Endometrial microvascular endothelial cells (primary cell): ENCODE data around the gene PLA2G4D. TPM values are rescaled to one million over a fixed set of nuclear protein-coding genes. Genes with fewer than 3 reads are reported as not detected.

Source experiments
- in situ Hi-C: cut with HindIII; loops from 2 replicates; pipeline ENCODE4 v1.10.0; 2017; ENCODE audit warnings: low sequenced_read_pairs, low pct_unique_long_range_greater_than_20kb; ENCODE audit errors: inconsistent ontology term
- total RNA-seq: library from RNA; depleted of rRNA; stranded (reverse); fragments of >200 nt; gene quantifications from one replicate; pipeline ENCODE4 v1.2.3, GENCODE V29; 2015; ENCODE audit errors: inconsistent ontology term

PLA2G4D gene
- total RNA-seq, 1 donor from 2014 or later = not detected

GRCh38 chr15:42063122-42063848 is 31.1 kb downstream of the PLA2G4D start:
- in situ Hi-C loops = no loop called here

- in situ Hi-C loops = no loop called here
Measured at GRCh38 chr15:42062284-42062806, 32.0 kb downstream of the PLA2G4D start.

GRCh38 chr15:42060797-42061196 is 33.6 kb downstream of the PLA2G4D start:
- in situ Hi-C loops = no loop called here

GRCh38 chr15:42060477-42060763 is 33.9 kb downstream of the PLA2G4D start:
- in situ Hi-C loops = no loop called here

GRCh38 chr15:42059661-42060476 is 34.5 kb downstream of the PLA2G4D start:
- in situ Hi-C loops = no loop called here

- in situ Hi-C loops = no loop called here
Measured at GRCh38 chr15:42058791-42059190, 35.6 kb downstream of the PLA2G4D start.

GRCh38 chr15:42057799-42058646 is 36.3 kb downstream of the PLA2G4D start:
- in situ Hi-C loops = no loop called here

- in situ Hi-C loops = no loop called here
Measured at GRCh38 chr15:42056934-42057798, 37.2 kb downstream of the PLA2G4D start.

- in situ Hi-C loops = no loop called here
Measured at GRCh38 chr15:42053914-42054313, 40.4 kb downstream of the PLA2G4D start.

- in situ Hi-C loops = no loop called here
Measured at GRCh38 chr15:42053010-42053409, 41.4 kb downstream of the PLA2G4D start.

- in situ Hi-C loops = no loop called here
Measured at GRCh38 chr15:42050484-42051255, 43.7 kb downstream of the PLA2G4D start.

GRCh38 chr15:42048821-42049200 is 45.6 kb downstream of the PLA2G4D start:
- in situ Hi-C loops = no loop called here

- in situ Hi-C loops = no loop called here
Measured at GRCh38 chr15:42048080-42048820, 46.1 kb downstream of the PLA2G4D start.

- in situ Hi-C loops = no loop called here
Measured at GRCh38 chr15:42046597-42046996, 47.8 kb downstream of the PLA2G4D start.

- in situ Hi-C loops = no loop called here
Measured at GRCh38 chr15:42045211-42045615, 49.1 kb downstream of the PLA2G4D start.

- in situ Hi-C loops = no loop called here
Measured at GRCh38 chr15:42042602-42043400, 51.6 kb downstream of the PLA2G4D start.
